Ammon's horn (tissue), 1 donor: ENCODE results near the gene A1BG.
"Not testable (repeated sequence)": the region's sequence is repeated elsewhere in the genome, so short reads cannot be mapped to it uniquely, and the experiment has no call there.

Experiments
- DNase-seq: peaks from one replicate; pipeline ENCODE4 v3.0.0-alpha.2; 2016; ENCODE audit warnings: low spot score

The A1BG gene

DNA sequence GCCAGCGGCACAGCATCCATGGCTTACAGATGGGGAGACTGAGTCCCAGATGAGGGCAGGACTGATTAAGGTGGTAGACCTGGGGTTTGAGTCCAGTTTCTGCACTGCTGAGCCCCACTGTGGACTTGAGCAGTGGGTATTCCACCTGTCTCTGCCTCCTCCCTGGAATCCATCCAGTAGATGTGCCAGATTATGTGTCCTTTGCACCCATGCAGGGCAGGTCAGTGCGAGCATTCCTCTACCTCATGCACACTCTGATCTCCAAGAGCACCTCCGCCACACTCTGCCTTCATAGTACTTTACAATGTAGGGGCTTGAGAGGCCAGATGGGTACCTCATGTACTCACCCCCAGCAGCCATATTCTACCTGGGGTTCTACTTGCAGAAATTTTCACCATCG, 16.5 kb downstream of the A1BG start:
- no peak for DNase-seq

DNA sequence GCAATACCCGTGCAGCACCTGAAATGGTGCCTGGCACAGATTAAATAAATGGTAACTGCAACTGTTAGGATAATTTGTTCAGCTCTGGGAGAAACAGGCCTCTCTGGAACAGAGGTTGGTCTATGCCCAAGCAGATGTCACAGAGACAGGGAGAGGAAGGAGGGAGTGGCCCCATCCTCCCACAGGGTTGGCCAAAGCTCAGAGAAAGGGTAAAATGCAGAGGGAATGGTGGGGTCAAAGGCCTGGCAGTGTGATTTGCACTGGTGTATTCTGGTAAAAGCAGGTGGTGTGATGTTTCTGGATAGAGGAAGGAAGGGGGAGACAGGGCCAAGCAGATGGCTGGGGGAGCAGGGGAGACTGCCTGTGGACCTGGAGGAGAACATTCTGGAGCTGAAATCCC, 17.1 kb downstream of the A1BG start:
- DNase-seq, result no peak

DNA sequence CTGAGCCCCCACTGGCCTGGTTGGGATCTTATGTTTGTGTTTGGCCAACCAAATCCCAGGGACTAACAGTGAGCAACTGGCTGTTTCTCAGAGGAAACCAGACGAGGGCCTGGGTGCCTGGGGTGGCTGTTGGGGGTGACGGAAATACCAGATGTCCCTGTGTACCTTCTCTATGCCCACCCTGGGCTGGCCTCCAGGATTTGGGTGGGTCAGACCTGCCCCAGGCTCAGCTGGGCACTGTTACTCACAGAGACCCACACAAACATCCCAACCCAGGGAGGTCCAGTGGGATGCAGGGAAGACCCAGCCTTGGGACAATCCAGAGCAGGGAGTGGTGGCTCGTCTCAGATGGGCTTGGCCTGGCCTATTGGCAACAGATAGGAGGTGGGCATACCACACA, 17.7 kb downstream of the A1BG start:
- no peak for DNase-seq

DNA sequence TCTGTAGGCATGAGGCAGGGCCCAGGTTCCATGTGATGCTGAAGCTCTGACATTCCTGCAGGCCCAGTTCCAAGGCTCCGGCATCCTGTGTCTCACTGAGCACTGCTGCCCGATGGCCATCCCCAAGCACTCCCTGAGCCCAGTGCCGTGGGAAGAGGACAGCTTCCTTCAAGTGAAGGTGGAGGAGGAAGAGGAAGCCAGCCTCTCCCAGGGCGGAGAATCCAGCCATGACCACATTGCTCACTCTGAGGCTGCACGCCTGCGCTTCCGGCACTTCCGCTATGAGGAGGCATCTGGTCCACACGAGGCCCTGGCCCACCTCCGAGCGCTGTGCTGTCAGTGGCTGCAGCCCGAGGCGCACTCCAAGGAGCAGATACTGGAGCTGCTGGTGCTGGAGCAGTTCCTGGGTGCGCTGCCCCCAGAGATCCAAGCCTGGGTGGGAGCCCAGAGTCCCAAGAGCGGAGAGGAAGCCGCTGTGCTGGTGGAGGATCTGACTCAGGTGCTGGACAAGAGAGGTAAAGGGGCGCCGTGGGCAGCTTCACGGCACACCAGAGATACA, 18.5 kb downstream of the A1BG start:
- DNase-seq, result no peak

DNA sequence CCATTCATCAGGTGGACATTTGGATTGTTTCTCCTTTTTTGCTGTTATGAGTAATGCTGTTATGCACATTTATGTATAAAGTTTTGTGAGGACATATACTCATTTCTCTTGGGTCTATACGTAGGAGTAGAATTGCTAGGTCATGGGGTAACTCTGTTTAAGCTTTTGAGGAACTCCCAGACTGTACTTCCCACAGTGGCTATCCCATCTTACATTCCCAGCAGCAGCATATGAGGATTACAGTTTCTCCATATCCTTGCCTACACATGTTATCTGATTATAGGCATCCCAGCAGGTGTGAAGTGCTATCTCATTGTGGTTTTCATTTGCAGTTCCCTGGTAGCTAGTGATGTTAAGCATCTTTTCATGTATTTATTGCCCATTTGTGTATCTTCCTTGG, 20.6 kb downstream of the A1BG start:
- DNase-seq, result no peak

DNA sequence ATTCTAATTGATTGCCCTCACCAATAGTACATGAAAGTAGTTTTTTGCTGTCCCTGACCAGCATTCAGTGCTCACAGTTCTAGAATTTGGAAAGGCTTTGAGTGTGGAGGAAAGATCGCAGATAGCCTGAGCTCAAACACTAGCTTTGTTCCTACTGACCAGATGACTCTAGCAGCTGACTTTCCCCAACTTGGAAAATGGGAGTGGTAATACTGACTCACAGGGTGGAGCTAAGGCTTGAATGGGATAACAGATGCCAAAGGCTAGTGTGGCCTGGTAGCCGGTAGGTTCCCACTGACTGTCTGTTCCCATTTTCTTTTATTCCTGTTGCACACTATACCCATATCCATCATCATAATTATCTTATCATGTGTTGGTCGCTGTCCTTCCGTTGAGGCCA, 22.8 kb downstream of the A1BG start:
- peak; percentile 85 for DNase-seq

DNA sequence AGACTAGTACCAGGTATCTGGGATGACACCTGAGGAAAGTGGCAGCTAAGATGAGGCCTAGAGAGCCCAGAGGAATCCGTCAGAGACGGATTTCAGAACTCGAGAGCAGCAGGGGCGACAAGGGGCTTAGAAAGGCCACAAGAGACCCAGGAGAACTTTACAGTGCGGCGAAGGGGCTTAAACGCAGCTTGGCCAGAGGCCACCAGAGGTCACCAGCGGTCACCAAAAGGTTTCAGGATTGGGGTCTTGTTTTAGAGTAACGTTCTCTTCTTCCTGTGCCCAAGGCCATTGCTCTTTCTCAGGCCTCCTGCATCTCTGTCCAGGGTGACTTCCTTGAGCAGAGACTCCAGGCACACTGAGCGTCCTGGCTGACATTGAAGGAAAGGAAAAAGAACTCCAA, 24.3 kb downstream of the A1BG start:
- DNase-seq, result no peak

DNA sequence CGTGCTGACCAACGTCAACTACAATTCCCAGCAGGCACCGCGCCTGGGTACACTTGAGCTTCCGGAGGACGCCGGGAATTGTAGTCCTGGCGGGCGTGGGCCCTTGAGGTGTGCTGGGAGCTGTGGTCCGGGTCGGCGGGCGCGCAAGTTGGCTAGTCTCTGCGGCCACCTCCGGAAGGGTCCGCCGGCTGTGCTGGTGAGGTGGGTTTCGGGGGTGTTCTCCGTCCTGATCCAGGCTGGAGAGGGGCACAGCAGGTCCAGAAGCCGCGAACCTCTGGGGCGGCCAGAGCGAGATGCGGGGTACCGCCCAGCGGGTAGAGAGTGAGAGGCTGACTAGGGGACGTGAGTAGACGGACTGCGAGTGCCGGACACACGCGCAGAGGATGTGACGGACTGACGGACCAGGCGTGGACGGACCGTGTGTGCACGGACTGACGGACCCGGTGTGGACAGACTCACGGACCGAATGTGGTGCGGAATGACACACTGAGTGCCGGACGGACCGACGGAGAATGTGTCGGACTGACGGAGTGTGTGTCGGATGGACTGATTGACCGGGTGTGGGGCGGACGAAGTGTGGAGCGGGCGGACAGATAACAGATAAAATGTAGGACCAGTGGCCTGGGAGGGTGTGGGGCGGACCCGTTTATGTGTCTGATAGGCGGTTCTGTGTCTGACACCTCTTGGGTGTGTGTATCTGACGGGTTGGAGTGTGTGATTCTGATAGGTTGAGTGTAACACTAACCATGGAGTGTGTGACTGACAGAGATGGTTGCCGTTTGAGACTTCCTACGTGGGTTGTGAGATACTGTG, 26.2 kb downstream of the A1BG start, which contains the start of gene ZSCAN22:
Gene ZSCAN22 (plus strand): TSS at position 81 of the 813 bp plus-strand sequence. CDS start 7,809 bp downstream, outside the sequence.
- peak; percentile 98 for DNase-seq

DNA sequence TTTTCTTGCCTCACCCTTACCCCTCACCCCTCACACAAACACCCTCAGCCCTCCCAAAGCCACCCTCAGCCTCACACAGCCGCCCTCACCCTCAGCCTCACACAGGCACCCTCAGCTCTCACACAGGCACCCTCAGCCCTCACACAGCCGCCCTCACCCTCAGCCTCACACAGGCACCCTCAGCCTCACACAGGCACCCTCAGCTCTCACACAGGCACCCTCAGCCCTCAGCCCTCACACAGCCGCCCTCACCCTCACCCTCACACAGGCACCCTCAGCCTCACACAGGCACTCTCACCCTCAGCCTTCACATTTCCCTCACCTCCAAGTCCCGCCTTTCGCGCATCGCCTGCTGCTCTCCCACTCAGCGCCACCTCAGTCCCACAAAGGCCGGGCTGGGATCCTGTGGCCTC, 26.8 kb downstream of the A1BG start:
- no peak for DNase-seq

DNA sequence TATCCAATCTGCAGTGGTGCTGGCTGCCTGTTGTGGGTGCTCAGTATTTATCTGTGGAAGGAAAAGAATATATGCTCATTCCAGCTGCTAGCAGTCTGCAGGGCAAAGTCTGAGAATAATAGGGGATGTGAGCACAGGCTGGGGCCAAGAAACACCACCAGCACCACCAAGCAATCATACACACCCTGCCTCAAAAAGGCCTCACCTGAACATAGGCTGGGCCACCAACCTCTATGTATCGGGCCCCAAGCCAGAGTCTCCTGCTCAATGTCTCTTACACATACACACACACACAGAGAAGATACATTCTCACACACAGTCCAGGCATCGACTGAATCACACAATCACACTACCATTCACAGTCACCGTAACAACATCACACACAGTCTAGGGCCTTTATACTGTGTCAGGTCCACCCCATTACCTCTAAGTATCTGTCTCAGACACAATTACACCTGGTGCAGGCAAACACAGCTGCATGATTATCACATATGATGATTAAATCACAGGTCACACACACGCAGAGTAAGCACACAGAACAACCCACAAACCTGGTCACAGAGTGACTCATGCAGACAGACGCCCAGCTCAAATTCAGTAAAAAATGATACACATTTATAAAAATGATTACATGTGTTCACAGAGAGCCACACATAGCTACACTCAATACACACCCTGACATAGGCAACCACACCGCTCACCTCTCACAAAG, 27.8 kb downstream of the A1BG start:
- DNase-seq, result no peak

DNA sequence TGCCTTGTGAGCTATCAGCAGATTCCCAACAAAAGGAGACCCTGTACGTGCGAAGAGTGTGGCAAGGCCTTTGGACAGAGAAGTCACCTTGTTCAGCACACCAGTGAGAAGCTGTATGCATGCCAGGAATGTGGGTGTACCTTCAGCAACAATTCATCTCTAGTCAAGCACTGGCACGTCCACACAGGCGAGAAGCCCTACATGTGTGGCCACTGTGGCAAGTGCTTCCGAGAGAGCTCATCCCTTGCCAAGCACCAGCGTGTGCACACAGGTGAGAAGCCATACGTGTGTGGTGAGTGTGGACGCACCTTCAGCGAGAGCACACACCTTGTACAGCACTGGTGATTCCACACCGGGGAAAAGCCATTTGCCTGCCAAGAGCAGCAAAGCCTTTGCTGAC, 34.1 kb downstream of the A1BG start:
- no peak for DNase-seq

DNA sequence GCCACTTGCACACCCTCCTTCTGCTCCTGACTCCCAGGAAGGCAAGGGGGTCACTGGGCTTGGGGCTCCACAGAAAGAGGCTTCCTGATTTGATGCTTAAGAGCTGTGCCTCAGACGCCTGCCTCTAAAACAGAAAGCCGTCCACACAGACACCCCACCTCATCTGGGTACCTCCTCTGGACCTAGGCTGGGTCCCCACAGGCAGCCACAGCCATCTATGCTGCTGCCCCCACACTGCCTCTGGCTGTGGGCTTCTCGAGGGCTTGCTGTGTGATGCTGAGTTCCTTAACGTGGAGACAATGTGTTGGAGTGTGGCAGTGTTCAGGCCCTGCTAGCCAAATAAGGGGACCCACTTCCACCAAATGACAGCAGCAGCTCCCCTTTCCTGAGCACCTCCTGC, 35.0 kb downstream of the A1BG start:
- DNase-seq, result no peak

DNA sequence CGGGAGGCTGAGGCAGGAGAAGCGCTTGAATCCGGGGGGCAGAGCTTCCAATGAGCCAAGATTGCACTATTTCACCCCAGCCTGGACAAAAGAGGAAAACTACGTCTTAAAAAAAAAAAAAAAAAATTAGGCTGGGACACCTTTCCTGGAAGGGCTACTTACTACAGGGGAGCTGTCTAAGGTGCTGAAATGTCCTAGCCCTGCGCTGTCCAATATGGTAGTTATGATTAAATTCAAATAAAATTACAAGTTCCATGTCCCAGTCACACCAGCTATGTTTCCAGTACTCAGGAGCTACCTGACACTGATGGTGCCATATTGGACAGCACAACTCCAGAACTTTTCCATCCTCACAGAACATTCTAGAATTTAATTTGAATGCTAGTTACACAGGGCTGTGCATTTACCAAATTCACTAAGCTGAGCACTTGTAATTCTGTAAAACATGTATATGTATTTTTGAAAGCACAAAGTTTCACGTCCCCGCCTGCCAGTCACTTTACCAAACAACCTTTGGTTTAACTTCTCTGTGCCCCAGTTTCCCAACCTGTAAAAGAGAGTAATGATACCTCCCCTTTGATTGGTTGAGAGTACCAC, 35.7 kb downstream of the A1BG start:
- no peak for DNase-seq

DNA sequence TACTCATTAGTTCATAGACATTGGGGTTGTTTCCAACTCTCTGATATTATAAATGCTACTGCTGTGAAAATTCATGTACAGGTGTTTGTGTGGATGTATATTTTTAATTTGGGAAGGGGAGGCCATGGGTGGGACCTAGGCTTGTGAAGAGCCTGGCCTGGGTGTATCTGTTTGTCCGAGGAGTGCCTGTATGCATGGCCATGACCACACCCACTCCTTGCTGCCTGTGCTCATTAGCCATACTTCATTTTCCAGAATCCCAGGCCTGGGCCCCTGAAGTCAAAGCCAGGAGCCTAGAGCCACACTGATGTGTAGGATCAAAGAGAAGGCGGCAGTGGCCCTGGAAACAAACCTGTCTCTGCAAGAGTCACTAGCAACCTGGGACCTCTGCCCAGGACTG, 37.7 kb downstream of the A1BG start:
- DNase-seq, result no peak

DNA sequence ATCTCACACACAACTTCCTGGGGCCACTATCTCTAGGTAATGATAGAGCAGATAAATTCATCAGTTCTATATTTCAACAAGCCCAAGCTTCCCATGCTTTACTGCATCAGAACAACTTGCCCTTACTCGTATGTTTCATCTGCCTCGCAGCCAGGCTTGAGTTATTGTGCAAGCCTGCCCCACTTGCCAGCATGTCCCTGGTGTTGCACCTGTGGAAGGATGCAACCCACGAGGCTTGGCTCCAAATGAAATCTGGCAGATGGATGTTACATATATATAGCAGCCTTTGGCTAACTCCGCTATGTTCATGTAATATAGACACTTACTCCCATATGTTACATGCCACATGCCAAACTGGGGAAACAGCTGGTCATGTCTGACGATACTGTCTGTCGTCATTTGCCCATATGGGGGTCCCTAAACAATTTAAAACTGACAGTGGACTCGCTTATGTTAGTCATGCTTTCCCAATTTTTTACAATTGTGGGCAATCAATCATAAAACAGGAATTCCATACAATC, 41.9 kb downstream of the A1BG start:
- peak; percentile 59 for DNase-seq

DNA sequence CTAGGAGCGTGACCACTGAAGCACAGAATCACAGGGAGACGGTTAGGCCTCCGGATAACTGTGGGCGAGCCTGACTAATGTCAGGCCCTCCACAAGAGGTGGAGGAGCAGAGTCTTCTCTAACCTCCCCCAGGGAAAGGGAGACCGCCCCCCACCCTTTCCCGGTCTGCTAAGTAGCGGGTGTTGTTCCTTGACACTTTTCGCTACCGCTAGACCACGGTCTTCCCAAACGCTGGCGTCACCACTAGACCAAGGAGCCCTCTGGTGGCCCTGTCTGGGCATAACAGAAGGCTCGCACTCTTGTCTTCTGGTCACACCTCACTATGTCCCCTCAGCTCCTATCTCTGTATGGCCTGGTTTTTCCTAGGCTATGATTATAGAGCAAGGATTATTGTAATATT, 42.6 kb downstream of the A1BG start:
- not testable (repeated sequence) for DNase-seq

DNA sequence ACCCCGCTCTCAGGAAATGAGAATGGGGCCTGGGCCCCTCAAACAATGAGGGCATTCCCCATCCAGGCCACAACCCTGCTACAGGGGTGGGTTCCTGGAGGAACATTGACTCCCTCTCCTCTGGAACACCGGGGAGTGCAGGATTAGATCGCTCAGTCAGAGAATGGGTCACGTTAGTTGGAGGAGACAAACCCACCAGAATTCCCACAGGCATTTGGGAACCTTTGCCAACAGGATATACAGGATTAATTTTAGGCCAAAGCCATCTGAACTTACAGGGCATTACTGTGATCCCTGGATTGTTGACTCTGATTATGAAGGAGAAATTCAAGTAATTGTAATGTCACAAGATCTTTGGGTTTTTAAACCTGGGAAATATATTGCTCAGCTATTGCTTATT, 45.6 kb downstream of the A1BG start:
- no peak for DNase-seq

DNA sequence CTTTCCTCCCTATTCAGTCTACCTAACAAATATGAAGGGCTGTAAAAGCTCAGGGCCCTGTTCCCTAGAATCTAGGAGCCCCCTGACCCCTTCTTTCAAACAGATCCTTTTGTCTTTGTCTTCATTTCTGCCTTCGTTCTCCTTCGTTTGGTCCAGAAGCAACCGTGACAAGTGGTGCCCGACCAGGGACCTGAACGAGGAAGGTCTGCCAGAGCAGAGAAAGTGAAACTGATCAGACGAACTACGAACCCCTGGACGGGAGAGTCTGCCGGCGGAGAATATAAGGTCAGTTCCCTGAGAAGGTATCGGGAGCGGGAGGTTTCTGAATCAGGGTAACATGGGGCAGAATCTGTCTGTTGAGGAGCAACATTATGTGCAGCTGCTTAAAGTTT, 47.4 kb downstream of the A1BG start:
- no peak for DNase-seq

DNA sequence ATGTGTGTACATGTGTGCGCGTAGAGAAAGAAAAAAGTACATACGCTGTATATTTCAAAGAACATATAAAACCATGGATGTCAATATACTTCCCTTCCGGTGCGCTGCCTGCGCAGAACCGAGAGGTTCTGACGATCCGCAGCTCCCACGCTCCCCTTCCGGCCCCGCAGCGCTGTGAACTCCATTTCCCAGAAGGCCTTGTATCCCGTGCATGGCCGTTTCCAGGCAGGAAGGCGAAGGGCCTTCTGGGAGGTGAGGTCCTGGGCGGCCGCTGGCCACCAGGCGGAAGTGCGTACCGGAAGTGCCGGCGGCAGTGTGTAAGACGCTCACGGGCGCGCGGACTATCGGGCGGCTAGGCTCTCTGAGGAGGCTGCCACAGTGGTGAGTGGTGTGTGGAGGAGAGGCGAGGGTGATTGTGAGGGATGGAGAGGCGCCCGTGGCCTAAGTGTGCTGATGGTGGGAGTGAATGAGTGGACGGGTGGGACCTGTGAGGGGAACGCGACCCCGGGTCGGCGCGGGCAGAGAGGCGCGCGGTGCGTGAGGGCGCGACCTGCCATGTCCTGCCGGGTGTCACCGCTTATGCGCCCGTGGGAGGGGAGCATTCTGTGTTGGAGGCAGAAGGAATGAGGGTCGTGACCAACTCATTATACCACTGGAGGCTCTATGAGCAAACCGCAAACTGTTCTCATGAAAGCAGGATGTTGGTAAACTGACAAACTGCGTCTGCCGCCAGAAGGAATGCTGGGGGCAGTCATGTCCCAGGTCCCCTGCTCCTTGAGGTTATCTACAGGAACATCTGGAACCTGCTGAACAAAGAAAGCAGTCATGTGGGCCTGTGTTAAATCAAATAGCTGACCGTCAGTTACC, 48.0 kb downstream of the A1BG start, which contains the start of gene ERVK3-1:
Gene ERVK3-1 (plus strand): TSS at position 313 of the 867 bp plus-strand sequence. CDS start 6,792 bp downstream, outside the sequence.
- DNase-seq, result peak; percentile 99

DNA sequence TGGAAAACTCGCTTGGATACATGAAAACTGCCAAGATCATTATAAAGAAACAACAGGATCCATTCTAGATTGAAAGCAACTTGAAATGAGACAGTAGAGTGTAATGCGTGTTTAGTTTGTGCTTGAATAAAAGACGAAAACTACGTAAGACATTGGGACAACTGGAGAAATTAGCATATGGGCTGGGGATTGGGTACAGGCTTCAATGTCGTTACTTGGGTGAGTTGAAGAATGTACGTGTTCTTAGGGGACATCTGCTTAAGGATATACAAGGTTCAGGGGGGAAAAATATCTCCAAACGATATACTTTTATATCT, 48.6 kb downstream of the A1BG start:
- DNase-seq, result no peak

DNA sequence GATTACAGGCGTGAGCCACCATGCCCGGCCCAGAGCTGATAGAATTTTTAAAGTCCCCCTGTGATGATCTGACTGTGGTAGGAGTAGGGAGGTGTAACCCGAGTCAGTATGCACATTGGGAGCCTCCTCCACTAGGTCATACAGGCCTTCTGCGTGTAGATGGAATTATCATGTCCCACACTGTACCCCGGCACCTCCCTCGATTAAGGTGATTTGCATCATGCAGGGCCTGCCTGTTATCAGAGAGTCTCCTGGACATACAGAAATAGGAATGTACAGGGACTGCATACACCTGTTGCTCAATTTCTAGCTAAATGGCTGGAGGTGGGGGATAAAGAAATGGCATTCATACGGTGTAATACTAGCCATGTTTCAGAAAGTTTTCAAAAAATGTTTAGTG, 49.0 kb downstream of the A1BG start:
- DNase-seq, result no peak

DNA sequence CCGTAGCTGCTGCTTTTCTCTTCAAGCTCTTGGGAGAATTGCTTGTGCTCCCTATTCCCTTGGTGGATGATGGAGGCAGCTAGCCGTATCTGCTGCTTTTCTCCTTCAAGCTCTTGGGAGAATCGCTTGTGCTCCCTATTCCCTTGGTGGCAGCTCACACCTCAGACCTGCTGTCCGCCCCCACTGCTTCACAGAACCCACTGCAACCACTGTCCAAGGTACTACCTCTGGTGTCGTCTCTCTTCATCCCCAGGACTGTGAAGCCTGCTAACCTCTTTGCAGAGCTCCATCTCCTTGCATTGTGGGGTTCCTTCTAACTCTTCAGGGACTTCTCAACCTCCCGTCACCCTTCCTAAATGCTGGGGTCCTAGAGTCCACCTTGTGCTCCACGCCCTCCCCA, 52.7 kb downstream of the A1BG start:
- DNase-seq, result no peak
